ENCODE results near the gene SMG9. TPM values are rescaled to one million over a fixed set of nuclear protein-coding genes. Genes with fewer than 3 reads are reported as not detected.

Gene SMG9
- total RNA-seq, 4 donors from 2014 or later = 14.6 to 49.8 (median 28.0) TPM

- no peak for DNase-seq (ENCODE audit: low spot score in 2 of 2)
- Histone ChIP-seq H3K27ac (peak overlapping the region in 1 of 4 donors; percentile 78), H3K9me3 (no peaks in the 10 kb centered on the region), H3K27me3 (no peaks in the 10 kb centered on the region), H3K4me3 (peak overlapping the region in 1 of 4 donors; percentile 9), H3K36me3 (no peaks in the 10 kb centered on the region), H3K4me1 (peaks cover 0 to 32% (median 28%) of the 10 kb centered on the region in 4 donors)
- TF ChIP-seq, protein P1, sequence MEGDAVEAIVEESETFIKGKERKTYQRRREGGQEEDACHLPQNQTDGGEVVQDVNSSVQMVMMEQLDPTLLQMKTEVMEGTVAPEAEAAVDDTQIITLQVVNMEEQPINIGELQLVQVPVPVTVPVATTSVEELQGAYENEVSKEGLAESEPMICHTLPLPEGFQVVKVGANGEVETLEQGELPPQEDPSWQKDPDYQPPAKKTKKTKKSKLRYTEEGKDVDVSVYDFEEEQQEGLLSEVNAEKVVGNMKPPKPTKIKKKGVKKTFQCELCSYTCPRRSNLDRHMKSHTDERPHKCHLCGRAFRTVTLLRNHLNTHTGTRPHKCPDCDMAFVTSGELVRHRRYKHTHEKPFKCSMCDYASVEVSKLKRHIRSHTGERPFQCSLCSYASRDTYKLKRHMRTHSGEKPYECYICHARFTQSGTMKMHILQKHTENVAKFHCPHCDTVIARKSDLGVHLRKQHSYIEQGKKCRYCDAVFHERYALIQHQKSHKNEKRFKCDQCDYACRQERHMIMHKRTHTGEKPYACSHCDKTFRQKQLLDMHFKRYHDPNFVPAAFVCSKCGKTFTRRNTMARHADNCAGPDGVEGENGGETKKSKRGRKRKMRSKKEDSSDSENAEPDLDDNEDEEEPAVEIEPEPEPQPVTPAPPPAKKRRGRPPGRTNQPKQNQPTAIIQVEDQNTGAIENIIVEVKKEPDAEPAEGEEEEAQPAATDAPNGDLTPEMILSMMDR (IDR thresholded peaks at IDR 0.05) = no peak
- no peak for TF ChIP-seq EP300 (IDR thresholded peaks at IDR 0.05)
- no peak for TF ChIP-seq POLR2A (IDR thresholded peaks at IDR 0.05)
- 80% methylated on average over 22 to 24 of the region's 24 CpGs for WGBS, 2 donors
Measured at GRCh38 chr19:43782689-43783231, 28.0 kb upstream of the SMG9 start.

DNA sequence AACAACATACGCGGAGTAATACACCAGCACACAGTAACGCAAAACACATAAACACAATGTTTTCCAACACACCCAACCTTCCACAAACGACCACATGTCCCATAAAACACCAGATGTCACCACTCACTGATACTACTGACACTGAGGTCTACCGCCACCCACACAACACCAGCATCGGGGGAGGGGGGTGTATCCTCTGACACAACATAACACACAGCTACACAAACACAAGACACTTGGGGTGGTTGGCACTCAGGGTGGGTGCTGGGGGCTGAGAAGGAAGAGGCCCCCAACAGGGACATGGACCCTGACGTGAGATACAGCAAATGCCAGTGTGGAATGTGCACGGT, 27.5 kb upstream of the SMG9 start:
- Histone ChIP-seq H3K27me3 (no peaks in the 10 kb centered on the region), H3K4me3 (peak overlapping the region in 1 of 4 donors; percentile 9), H3K4me1 (peaks cover 0 to 37% (median 33%) of the 10 kb centered on the region in 4 donors), H3K9me3 (no peaks in the 10 kb centered on the region), H3K27ac (peak overlapping the region in 1 of 4 donors; percentile 78), H3K36me3 (no peaks in the 10 kb centered on the region)
- TF ChIP-seq, protein P1 (IDR thresholded peaks at IDR 0.05) = no peak
- no peak for TF ChIP-seq EP300 (IDR thresholded peaks at IDR 0.05)
- TF ChIP-seq POLR2A (IDR thresholded peaks at IDR 0.05) = no peak
- DNase-seq (ENCODE audit: low spot score in 2 of 2) = no peak
- WGBS, 2 donors = 61 to 62% methylated on average over 8 of the region's 8 CpGs

DNA sequence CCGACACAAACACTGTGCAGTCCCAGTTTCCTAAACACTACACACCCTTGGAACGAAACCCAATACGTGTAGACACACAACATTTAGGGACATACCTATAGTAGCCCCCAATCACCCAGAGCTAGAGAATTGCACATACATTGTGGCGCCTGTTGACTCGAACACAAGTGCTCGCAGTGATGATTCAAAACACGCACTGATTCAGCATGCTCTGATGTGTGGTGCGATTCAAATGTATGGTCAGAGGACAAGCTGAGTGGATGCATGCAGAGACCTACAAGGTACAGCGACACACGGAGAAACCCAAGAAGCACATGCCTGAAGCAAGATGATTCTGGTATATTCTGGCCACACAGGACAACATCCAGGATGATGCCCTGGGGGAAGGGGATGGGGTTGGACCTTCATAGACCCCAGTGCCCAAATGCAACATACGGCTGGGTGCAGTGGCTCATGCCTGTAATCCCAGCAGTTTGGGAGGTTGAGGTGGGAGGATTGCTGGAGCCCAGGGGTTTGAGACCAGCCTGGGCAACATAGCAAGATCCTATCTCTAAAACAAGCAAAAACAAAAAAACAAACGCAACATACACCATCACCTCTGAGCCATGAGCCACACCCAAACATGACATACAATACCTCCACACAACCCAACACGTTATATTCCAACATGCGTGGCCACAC, 27.0 kb upstream of the SMG9 start:
- peaks cover 0 to 42% (median 33%) of the 10 kb centered on the region in 4 donors for H3K4me1 ChIP-seq
- peak overlapping the region in 1 of 4 donors; percentile 78 for H3K27ac ChIP-seq
- DNase-seq (ENCODE audit: low spot score in 2 of 2) = no peak
- TF ChIP-seq EP300 (IDR thresholded peaks at IDR 0.05) (no peak), POLR2A (IDR thresholded peaks at IDR 0.05) (no peak)
- TF ChIP-seq, protein P1 (IDR thresholded peaks at IDR 0.05) = no peak
- H3K36me3 ChIP-seq = no peaks in the 10 kb centered on the region
- H3K27me3 ChIP-seq = no peaks in the 10 kb centered on the region
- H3K4me3 ChIP-seq = no peak overlapping the region
- H3K9me3 ChIP-seq = no peaks in the 10 kb centered on the region
- 85 to 92% methylated on average over 14 of the region's 14 CpGs for WGBS, 2 donors

DNA sequence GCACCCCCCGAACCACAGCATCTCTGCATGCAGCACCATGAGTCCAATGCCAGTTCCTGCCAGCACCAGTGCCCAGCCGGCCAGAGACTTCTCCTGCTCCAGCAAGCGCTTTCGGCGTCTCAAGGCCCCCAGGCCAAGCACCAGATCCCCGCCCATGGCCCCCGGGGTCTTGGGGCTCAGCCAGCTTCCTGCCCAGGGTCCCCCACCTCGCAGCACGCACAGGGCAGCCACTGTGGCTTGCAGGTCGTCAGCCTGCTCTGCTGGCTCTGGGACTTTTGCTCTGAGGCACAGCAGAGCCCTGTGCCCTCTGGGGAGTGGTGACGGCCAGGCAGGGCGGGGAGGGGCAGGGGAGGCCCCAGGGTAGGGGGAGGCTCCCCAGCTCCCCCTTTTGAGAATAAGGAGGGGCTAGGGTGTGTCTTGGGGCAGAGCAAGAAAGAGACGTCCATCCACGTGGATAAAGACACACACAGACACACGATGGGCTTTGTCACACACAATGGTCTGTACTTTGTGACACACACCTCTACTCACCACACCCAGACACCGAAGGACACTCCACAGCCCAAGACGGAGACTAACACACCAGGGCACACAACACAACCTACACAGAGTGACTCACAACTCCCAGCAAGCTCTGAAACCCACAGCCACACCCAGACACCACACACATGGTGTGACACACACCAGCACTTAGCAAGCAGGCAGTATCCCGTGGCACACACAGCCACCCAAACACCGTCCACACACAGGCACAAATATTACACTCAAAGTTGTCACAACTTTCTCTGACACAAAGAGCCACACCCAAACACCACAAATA, 26.2 kb upstream of the SMG9 start, which contains the start of gene KCNN4:
Gene KCNN4 (minus strand): TSS at position 268 of the 820 bp plus-strand sequence. CDS start 112 bp downstream, at position 156.
- H3K27me3 ChIP-seq = no peaks in the 10 kb centered on the region
- no peak for TF ChIP-seq EP300 (IDR thresholded peaks at IDR 0.05)
- TF ChIP-seq POLR2A (IDR thresholded peaks at IDR 0.05) = no peak
- peak within 1 kb of the TSS in 2 of 4 donors; percentile 32 to 43 for H3K4me3 ChIP-seq
- DNase-seq (ENCODE audit: low spot score in 2 of 2) = no peak
- H3K9me3 ChIP-seq = no peaks in the 10 kb centered on the region
- H3K36me3 ChIP-seq = no peaks in the 10 kb centered on the region
- WGBS, 2 donors = 14 to 19% methylated on average over 17 to 19 of the region's 19 CpGs
- H3K27ac ChIP-seq = peak within 1 kb of the TSS in 3 of 4 donors; percentile 59 to 78 (median 60)
- H3K4me1 ChIP-seq = peaks cover 0 to 47% (median 33%) of the 10 kb centered on the region in 4 donors

- Histone ChIP-seq H3K36me3 (no peaks in the 10 kb centered on the region), H3K27me3 (peaks cover 0 to 7% of the 10 kb centered on the region in 2 donors), H3K9me3 (no peaks in the 10 kb centered on the region), H3K27ac (peak overlapping the region in 3 of 4 donors; percentile 59 to 78 (median 60)), H3K4me1 (peaks cover 0 to 45% (median 32%) of the 10 kb centered on the region in 4 donors), H3K4me3 (peak overlapping the region in 2 of 4 donors; percentile 29 to 32)
- 36 to 55% methylated on average over 3 of the region's 3 CpGs for WGBS, 2 donors
- TF ChIP-seq EP300 (IDR thresholded peaks at IDR 0.05) = no peak
- TF ChIP-seq, protein P1 (IDR thresholded peaks at IDR 0.05) = no peak
- no peak for TF ChIP-seq POLR2A (IDR thresholded peaks at IDR 0.05)
- no peak for DNase-seq (ENCODE audit: low spot score in 2 of 2)
Measured at GRCh38 chr19:43779820-43780219, 25.1 kb upstream of the SMG9 start.

Data from tibial nerve (tissue), 4 donors.